ENCODE measurements around the gene ACIN1. TPM values are rescaled to one million over a fixed set of nuclear protein-coding genes. Genes with fewer than 3 reads are reported as not detected.
A peak's percentile ranks its signal among the peaks of the same experiment; 100 is the strongest.

Gene ACIN1
- total RNA-seq, 1 donor from 2014 or later, result 263 TPM

GRCh38 chr14:23127861-23128260 is 32.9 kb upstream of the ACIN1 start:
- ChIA-PET CTCF (no interaction called here), POLR2A (no interaction called here)
- H3K27ac Mint-ChIP-seq, result no peak overlapping the region

GRCh38 chr14:23126548-23127278 is 31.8 kb upstream of the ACIN1 start:
- POLR2A ChIA-PET, result no interaction called here
- no peak for ATAC-seq (ENCODE audit: low read depth)
- H3K27ac Mint-ChIP-seq, result no peak overlapping the region

More at GRCh38 chr14:23127861-23128260, 32.9 kb upstream of the ACIN1 start:
- Mint-ChIP-seq H3K9me3 (no peaks in the 10 kb centered on the region), H3K27me3 (no peaks in the 10 kb centered on the region), H3K4me1 (peaks cover 14% of the 10 kb centered on the region), H3K36me3 (ENCODE audit: low read depth) (no peaks in the 10 kb centered on the region), H3K4me3 (no peak overlapping the region)
- TF ChIP-seq, protein P1, sequence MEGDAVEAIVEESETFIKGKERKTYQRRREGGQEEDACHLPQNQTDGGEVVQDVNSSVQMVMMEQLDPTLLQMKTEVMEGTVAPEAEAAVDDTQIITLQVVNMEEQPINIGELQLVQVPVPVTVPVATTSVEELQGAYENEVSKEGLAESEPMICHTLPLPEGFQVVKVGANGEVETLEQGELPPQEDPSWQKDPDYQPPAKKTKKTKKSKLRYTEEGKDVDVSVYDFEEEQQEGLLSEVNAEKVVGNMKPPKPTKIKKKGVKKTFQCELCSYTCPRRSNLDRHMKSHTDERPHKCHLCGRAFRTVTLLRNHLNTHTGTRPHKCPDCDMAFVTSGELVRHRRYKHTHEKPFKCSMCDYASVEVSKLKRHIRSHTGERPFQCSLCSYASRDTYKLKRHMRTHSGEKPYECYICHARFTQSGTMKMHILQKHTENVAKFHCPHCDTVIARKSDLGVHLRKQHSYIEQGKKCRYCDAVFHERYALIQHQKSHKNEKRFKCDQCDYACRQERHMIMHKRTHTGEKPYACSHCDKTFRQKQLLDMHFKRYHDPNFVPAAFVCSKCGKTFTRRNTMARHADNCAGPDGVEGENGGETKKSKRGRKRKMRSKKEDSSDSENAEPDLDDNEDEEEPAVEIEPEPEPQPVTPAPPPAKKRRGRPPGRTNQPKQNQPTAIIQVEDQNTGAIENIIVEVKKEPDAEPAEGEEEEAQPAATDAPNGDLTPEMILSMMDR (IDR thresholded peaks at IDR 0.05), result no peak
- ATAC-seq (ENCODE audit: low read depth), result no peak
- DNase-seq, result no peak
- intact Hi-C loops (cut with micrococcal nuclease), result loop anchor here (10.0 kb wide), 1 partner anchor 337 kb away; the partner anchor contains the start of gene NGDN

DNA sequence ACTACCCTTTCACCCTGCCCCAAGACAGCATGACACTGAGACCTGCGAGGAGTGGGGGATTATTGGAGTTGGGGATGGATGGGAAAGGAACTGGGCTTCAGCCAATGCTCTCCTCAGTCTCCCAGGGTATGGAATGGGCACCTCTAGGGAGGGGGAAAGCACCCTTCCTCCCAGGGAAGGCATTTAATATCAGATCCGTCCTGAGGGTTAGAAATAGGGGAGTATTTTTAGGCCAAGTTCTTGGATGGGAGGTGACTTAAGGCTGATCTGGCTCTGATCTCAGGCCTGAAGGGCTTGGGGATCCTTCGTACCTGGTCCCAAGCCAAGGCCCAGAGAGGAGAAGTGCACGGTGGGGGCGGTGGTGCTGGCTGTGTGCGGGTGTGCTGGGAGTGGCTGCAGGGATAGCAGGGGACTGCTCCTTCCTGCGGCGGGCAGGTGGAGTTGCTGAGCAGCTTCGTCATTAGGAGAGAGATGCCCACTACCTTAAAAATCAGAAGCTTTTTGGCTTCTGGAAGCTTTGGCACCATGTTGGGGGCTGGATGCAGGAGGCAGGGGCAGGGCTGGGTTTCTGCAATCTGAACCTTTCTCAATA is 31.1 kb upstream of the ACIN1 start:
- Mint-ChIP-seq H3K4me1 (peaks cover 26% of the 10 kb centered on the region), H3K36me3 (ENCODE audit: low read depth) (no peaks in the 10 kb centered on the region), H3K27me3 (no peaks in the 10 kb centered on the region), H3K4me3 (no peak overlapping the region), H3K9me3 (no peaks in the 10 kb centered on the region), H3K27ac (no peak overlapping the region)
- ChIA-PET POLR2A (no interaction called here), CTCF (no interaction called here)
- TF ChIP-seq, protein P1 (IDR thresholded peaks at IDR 0.05), result no peak
- ATAC-seq (ENCODE audit: low read depth) (no peak), DNase-seq (no peak)
- intact Hi-C loops (cut with micrococcal nuclease), result loop anchor here (10.0 kb wide), 1 partner anchor 339 kb away; the partner anchor contains the start of gene NGDN

More at GRCh38 chr14:23126548-23127278, 31.8 kb upstream of the ACIN1 start:
- TF ChIP-seq, protein P1 (IDR thresholded peaks at IDR 0.05), result no peak
- CTCF ChIA-PET, result no interaction called here
- no peak for DNase-seq
- intact Hi-C loops (cut with micrococcal nuclease), result loop anchor here (10.0 kb wide), 1 partner anchor 338 kb away; the partner anchor contains the start of gene NGDN
- Mint-ChIP-seq H3K4me3 (no peak overlapping the region), H3K4me1 (peaks cover 21% of the 10 kb centered on the region), H3K36me3 (ENCODE audit: low read depth) (no peaks in the 10 kb centered on the region), H3K9me3 (no peaks in the 10 kb centered on the region), H3K27me3 (no peaks in the 10 kb centered on the region)

DNA sequence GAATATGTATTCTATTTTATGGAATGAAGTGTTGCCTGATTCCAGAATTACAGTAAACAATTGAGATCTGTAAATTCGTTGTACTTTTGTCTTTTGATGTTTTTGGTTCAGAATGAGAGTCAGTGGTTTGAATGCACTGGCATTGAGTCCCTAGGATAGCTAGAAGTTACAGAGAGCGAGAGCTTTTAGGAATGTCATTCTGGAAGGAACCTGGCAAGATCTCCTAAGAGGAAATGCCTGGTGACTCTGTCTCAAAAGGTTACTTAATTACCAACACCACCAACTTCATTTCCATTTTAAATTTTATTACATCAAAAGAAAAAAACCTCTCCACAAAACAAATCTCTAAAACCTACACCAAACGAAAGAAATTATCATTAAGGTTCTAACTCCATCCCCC is 30.1 kb upstream of the ACIN1 start:
- DNase-seq (no peak), ATAC-seq (ENCODE audit: low read depth) (no peak)
- Mint-ChIP-seq H3K27me3 (no peaks in the 10 kb centered on the region), H3K4me1 (peaks cover 34% of the 10 kb centered on the region), H3K9me3 (no peaks in the 10 kb centered on the region), H3K4me3 (no peak overlapping the region), H3K36me3 (ENCODE audit: low read depth) (no peaks in the 10 kb centered on the region), H3K27ac (no peak overlapping the region)
- ChIA-PET POLR2A (no interaction called here), CTCF (no interaction called here)
- TF ChIP-seq, protein P1 (IDR thresholded peaks at IDR 0.05), result no peak
- intact Hi-C loops (cut with micrococcal nuclease), result loop anchor here (10.0 kb wide), 1 partner anchor 340 kb away; the partner anchor contains the start of gene NGDN

DNA sequence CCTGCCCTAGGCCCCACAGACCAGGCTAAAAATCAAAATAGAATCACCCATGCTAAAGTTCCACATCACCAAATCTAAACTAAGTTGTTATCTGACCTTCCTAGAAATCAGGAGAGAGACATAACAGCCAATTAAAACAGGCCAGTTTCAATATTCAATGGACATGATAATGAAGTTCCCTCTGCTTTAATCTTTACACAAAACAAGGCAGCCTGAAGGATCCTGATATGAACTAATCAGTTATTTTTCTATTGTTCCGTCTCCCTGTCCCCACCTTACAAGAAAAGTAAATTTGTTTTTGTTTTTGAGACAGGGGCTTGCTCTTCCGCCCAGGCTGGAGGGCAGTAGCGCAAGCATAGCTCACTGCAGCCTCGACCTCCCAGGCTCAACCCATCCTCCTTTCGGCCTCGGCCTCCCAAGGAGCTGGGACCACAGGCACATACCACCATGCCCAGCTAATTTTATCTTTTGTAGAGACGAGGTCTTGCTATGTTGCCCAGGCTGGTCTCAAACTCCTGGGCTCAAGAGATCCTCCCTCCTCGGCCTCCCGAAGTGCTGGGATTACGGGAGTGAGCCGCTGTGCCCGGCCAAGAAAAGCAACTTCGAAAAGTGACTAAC is 29.5 kb upstream of the ACIN1 start:
- no peaks in the 10 kb centered on the region for H3K9me3 Mint-ChIP-seq
- H3K4me3 Mint-ChIP-seq, result no peak overlapping the region
- CTCF ChIA-PET, result interaction anchor here (5.2 kb wide), 1 partner anchor 62 kb away, joined by 162 read pairs; the partner anchor contains the start of gene SLC7A8
- DNase-seq (no peak), ATAC-seq (ENCODE audit: low read depth) (no peak)
- H3K27me3 Mint-ChIP-seq, result no peaks in the 10 kb centered on the region
- intact Hi-C loops (cut with micrococcal nuclease), result loop anchor here (5.0 to 10.0 kb wide), 2 partner anchors 340 to 433 kb away; partner anchors contain the start of genes NGDN and THTPA
- TF ChIP-seq, protein P1 (IDR thresholded peaks at IDR 0.05), result no peak
- POLR2A ChIA-PET, result no interaction called here
- peaks cover 40% of the 10 kb centered on the region for H3K4me1 Mint-ChIP-seq
- no peaks in the 10 kb centered on the region for H3K36me3 Mint-ChIP-seq (ENCODE audit: low read depth)
- H3K27ac Mint-ChIP-seq, result peak overlapping the region; percentile 5

All from activated B cell treated with CpG ODN at 0.5 μM for 24 hours (primary cell).